PC-9 (cell line): ENCODE results near the gene MYOZ2. TPM values are rescaled to one million over a fixed set of nuclear protein-coding genes. Genes with fewer than 3 reads are reported as not detected.
A peak's percentile ranks its signal among the peaks of the same experiment; 100 is the strongest.

Source experiments
- BruUV-seq: library from RNA; stranded (reverse); fragments of 400-500 nt; replicated peaks from 2 replicates; lab custom pipeline; 2021; lab: Mats Ljungman, UMichigan
- CTCF ChIA-PET: fragments of 300-600 bp; sonication (Branson Sonifier 250); formaldehyde crosslinking; loops from one replicate; lab custom pipeline; 2022; ENCODE audit warnings: antibody characterized with exemption; lab: Charles Lee
- POLR2A ChIA-PET: fragments of 300-600 bp; sonication (Branson Sonifier 250); formaldehyde crosslinking; loops from one replicate; lab custom pipeline; 2022; ENCODE audit warnings: antibody characterized with exemption; ENCODE audit not compliant: unreplicated experiment; lab: Charles Lee
- DNase-seq, 2 experiments: peaks; one replicate each; pipeline versions ENCODE4 v3.0.0 to v3.0.0-alpha.2; 2015 to 2022; ENCODE audit warnings: mixed read lengths in 1 of 2
- H2AFZ ChIP-seq: fragments of 200-600 bp; sonication (generic); 2 replicates; pipeline ENCODE4 v1.8.1; 2017; ENCODE audit warnings: antibody characterized with exemption
- H3F3A ChIP-seq: fragments of 200-600 bp; sonication (generic); 2 replicates; pipeline ENCODE4 v1.8.1; 2017; ENCODE audit warnings: antibody characterized with exemption, mild to moderate bottlenecking, low read depth; ENCODE audit not compliant: insufficient read depth
- H3K27ac ChIP-seq: fragments of 200-600 bp; sonication (generic); 2 replicates; pipeline ENCODE4 v1.6.1; 2016; ENCODE audit warnings: mixed run types
- H3K27me3 ChIP-seq: fragments of 200-600 bp; sonication (generic); 2 replicates; pipeline ENCODE4 v1.6.1; 2016; ENCODE audit warnings: low read depth, mixed run types; ENCODE audit not compliant: insufficient read depth
- H3K36me3 ChIP-seq: fragments of 200-600 bp; sonication (generic); 2 replicates; pipeline ENCODE4 v1.6.1; 2016; ENCODE audit warnings: low read depth, mixed run types
- H3K4me1 ChIP-seq: fragments of 200-600 bp; sonication (generic); replicated peaks from 2 replicates; pipeline ENCODE4 v1.6.1; 2016; ENCODE audit warnings: mixed run types; ENCODE audit not compliant: insufficient read depth
- H3K4me2 ChIP-seq: fragments of 200-600 bp; sonication (generic); 2 replicates; pipeline ENCODE4 v1.6.1; 2017; ENCODE audit warnings: mixed run types
- H3K4me3 ChIP-seq: fragments of 200-600 bp; sonication (generic); 2 replicates; pipeline ENCODE4 v1.6.1; 2016; ENCODE audit warnings: mixed run types
- H3K79me2 ChIP-seq: fragments of 200-600 bp; sonication (generic); 2 replicates; pipeline ENCODE4 v1.6.1; 2017; ENCODE audit warnings: low read depth, mixed run types
- H3K9me2 ChIP-seq: fragments of 200-600 bp; sonication (generic); 2 replicates; pipeline ENCODE4 v1.8.1; 2017; ENCODE audit warnings: mild to moderate bottlenecking; ENCODE audit not compliant: insufficient read depth
- H3K9me3 ChIP-seq: fragments of 200-600 bp; sonication (generic); 2 replicates; pipeline ENCODE4 v1.8.1; 2016; ENCODE audit warnings: low read depth; ENCODE audit not compliant: insufficient read depth
- H4K20me1 ChIP-seq: fragments of 200-600 bp; sonication (generic); 2 replicates; pipeline ENCODE4 v1.8.1; 2017; ENCODE audit not compliant: insufficient read depth
- EZH2 ChIP-seq: fragments of 200-600 bp; sonication (generic); IDR thresholded peaks from 2 replicates; pipeline ENCODE4 v1.8.0; 2017; ENCODE audit warnings: antibody characterized with exemption, low read depth
- intact Hi-C: fragments of 100-400 bp; cut with micrococcal nuclease; formaldehyde crosslinking; loops from one replicate; pipeline ENCODE4 v1.10.0; 2022; ENCODE audit not compliant: unreplicated experiment
- total RNA-seq: library from RNA; stranded (reverse); gene quantifications from 2 replicates; pipeline ENCODE4 v1.2.3, GENCODE V29; 2021
- TF ChIP-seq, protein P1 (sequence below): fragments of 200-600 bp; sonication (generic); conservative IDR thresholded peaks from 2 replicates; pipeline ENCODE4 v1.6.1; 2017; ENCODE audit warnings: mixed run types, antibody characterized with exemption, mild to moderate bottlenecking, moderate library complexity

The MYOZ2 gene
- total RNA-seq, 1 experiment from 2014 or later, result not detected

DNA sequence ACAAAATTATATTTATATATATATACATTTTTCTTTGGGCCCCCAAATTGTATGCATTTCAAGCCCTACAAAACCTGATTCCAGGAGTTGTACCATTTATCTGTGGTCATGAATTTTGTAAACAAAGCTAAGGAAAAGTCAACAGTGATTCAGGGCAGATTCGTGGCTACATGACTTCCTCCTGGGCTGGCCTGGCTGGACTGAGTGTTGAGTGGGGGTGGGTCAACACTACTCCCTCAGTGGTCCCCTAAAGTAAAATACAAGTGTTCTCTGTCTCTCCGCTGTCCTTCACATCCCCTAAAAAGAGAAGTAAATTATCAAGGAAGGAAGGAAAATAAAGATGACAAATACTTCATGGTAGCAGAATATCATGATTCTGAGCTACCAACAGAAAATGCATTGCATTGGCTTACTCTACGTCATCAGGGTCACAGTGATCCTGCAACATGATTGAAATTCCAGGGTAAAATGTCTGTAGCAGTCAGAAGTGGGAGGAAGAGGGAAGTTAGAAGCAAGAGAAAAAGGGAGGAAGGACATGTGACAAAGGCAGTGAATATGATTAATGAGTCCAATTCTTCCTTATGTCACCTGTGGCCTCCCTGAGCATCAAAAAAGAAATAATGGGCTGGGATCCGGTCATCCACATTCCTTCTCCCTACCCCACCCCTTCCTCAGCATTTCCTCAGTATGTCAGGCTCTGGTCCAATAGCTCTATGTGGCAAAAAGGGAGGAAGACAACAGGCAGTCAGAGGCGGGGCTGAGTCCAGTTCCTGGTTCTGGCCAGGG lies 42.4 kb upstream of the MYOZ2 start:
- 0 out of 2 replicates have a peak overlapping the region, but pooled peaks have one; percentile 26 for H3K4me2 ChIP-seq

DNA sequence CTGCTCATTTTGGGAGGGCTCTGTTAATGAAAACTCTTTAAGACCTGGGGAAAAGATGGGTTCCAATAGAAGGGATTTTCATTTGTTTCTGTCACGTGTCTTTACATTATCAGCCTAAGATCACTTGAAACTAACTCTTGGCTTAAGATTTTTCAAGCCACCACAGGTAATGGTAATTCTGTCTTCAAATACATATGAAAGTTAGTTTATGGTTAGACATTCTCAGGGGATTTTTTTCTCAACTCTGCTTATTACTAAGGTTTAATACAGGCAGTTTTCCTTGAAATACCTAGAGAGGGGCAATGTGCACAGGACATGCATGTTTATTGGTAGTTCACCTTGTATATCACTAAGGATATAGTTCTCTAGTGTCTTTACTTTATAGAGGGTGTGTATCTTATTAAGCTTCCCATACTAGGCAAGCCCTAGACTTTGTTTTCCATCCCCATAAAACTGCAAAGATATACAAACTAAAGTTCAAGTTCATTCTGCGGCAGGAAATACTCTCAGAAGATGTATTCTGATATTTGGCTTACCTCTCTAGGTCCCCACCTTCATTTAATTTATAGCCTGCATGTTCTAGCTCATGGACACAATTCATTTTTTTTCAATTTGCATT lies 38.2 kb upstream of the MYOZ2 start:
- H3K27me3 ChIP-seq, result no peaks in the 10 kb centered on the region
- no peak overlapping the region for H3K4me2 ChIP-seq
- H3K36me3 ChIP-seq, result no peaks in the 10 kb centered on the region
- H3K4me1 ChIP-seq, result peaks cover 16% of the 10 kb centered on the region
- no peak overlapping the region for H3K27ac ChIP-seq
- intact Hi-C loops, result no loop called here
- no peaks in the 10 kb centered on the region for H3K9me2 ChIP-seq
- no peaks in the 10 kb centered on the region for H3K9me3 ChIP-seq
- ChIA-PET CTCF (no interaction called here), POLR2A (no interaction called here)
- no peak for TF ChIP-seq EZH2
- TF ChIP-seq, protein P1, sequence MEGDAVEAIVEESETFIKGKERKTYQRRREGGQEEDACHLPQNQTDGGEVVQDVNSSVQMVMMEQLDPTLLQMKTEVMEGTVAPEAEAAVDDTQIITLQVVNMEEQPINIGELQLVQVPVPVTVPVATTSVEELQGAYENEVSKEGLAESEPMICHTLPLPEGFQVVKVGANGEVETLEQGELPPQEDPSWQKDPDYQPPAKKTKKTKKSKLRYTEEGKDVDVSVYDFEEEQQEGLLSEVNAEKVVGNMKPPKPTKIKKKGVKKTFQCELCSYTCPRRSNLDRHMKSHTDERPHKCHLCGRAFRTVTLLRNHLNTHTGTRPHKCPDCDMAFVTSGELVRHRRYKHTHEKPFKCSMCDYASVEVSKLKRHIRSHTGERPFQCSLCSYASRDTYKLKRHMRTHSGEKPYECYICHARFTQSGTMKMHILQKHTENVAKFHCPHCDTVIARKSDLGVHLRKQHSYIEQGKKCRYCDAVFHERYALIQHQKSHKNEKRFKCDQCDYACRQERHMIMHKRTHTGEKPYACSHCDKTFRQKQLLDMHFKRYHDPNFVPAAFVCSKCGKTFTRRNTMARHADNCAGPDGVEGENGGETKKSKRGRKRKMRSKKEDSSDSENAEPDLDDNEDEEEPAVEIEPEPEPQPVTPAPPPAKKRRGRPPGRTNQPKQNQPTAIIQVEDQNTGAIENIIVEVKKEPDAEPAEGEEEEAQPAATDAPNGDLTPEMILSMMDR, result no peak
- H2AFZ ChIP-seq, result no peak overlapping the region
- H3K79me2 ChIP-seq, result no peaks in the 10 kb centered on the region
- H3K4me3 ChIP-seq, result no peak overlapping the region
- H4K20me1 ChIP-seq, result no peaks in the 10 kb centered on the region
- no peak for DNase-seq
- peaks cover 7% of the 10 kb centered on the region; the same call in 1 of the 2 replicates for H3F3A ChIP-seq
- BruUV-seq, result no TSS peak

More for the DNA sequence above, 42.4 kb upstream of the MYOZ2 start:
- Histone ChIP-seq H3F3A (no peaks in the 10 kb centered on the region), H3K79me2 (no peaks in the 10 kb centered on the region), H3K9me2 (no peaks in the 10 kb centered on the region), H2AFZ (no peak overlapping the region; the same call in 1 of the 2 replicates), H3K36me3 (no peaks in the 10 kb centered on the region), H3K9me3 (no peaks in the 10 kb centered on the region), H3K27me3 (no peaks in the 10 kb centered on the region), H3K27ac (no peak overlapping the region), H3K4me3 (no peak overlapping the region), H4K20me1 (no peaks in the 10 kb centered on the region), H3K4me1 (0 out of 2 replicates have a peak, but pooled peaks cover 8% of the 10 kb centered on the region)
- BruUV-seq, result no TSS peak
- ChIA-PET CTCF (no interaction called here), POLR2A (no interaction called here)
- intact Hi-C loops, result no loop called here
- TF ChIP-seq, protein P1, result no peak
- TF ChIP-seq EZH2, result no peak
- no peak for DNase-seq

DNA sequence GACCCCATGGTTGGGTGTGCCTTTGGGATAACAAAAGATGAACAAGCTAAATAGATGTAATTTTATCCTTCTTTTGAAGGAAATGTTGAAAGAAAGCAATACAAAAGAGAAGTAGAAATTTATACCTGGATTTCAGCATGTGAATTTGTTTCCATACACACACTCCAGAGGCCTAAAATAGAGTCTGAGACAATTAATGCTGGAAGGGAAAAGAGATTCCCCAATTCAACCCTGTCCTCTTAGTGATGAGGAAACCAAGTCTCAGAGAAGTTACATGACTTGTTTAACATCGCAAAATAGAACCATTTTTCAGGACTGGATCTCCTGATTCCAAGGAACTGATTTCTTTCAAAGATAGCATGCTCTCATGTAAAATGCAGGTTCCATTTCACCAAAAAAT lies 37.3 kb upstream of the MYOZ2 start:
- ChIA-PET POLR2A (no interaction called here), CTCF (no interaction called here)
- BruUV-seq, result no TSS peak
- no peak overlapping the region for H2AFZ ChIP-seq
- no peaks in the 10 kb centered on the region for H3K27me3 ChIP-seq
- no peak overlapping the region for H3K4me3 ChIP-seq
- H3K9me2 ChIP-seq, result no peaks in the 10 kb centered on the region
- intact Hi-C loops, result no loop called here
- H3F3A ChIP-seq, result peaks cover 13% of the 10 kb centered on the region
- TF ChIP-seq, protein P1, result no peak
- TF ChIP-seq EZH2, result no peak
- no peak overlapping the region for H3K27ac ChIP-seq
- no peak for DNase-seq
- H3K4me1 ChIP-seq, result peaks cover 22% of the 10 kb centered on the region
- H3K4me2 ChIP-seq, result no peak overlapping the region
- H3K9me3 ChIP-seq, result no peaks in the 10 kb centered on the region
- H4K20me1 ChIP-seq, result no peaks in the 10 kb centered on the region
- no peaks in the 10 kb centered on the region for H3K36me3 ChIP-seq
- H3K79me2 ChIP-seq, result no peaks in the 10 kb centered on the region
